IMR-90 (cell line): Measurements from ENCODE around the gene CGRRF1.

Experiments
- BHLHE40 ChIP-seq: fragments of 150-350 bp; IDR thresholded peaks from 2 replicates; pipeline ENCODE4 v1.6.1; 2016; ENCODE audit warnings: mild to moderate bottlenecking, low read depth, low read length
- CEBPB ChIP-seq: IDR thresholded peaks from 2 replicates; pipeline ENCODE4 v1.6.1; 2012; ENCODE audit warnings: low read depth, low read length, improper control_type of control experiment
- CTCF ChIP-seq: conservative IDR thresholded peaks from 2 replicates; pipeline ENCODE4 v1.5.1; 2012; ENCODE audit warnings: mild to moderate bottlenecking, low read depth, low read length, improper control_type of control experiment
- ELK1 ChIP-seq: fragments of 150-350 bp; IDR thresholded peaks from 2 replicates; pipeline ENCODE4 v1.6.1; 2016; ENCODE audit warnings: low read depth, mild to moderate bottlenecking, low read length, moderate library complexity, borderline replicate concordance
- MAFK ChIP-seq: IDR thresholded peaks from 2 replicates; pipeline ENCODE4 v1.6.1; 2012; ENCODE audit warnings: low read depth, low read length, improper control_type of control experiment
- MAZ ChIP-seq: IDR thresholded peaks from 2 replicates; pipeline ENCODE4 v1.6.1; 2012; ENCODE audit warnings: low read depth, mild to moderate bottlenecking, low read length, improper control_type of control experiment, moderate library complexity, borderline replicate concordance
- MXI1 ChIP-seq: IDR thresholded peaks from 2 replicates; pipeline ENCODE4 v1.6.1; 2012; ENCODE audit warnings: low read depth, mild to moderate bottlenecking, low read length, moderate library complexity, borderline replicate concordance
- NFE2L2 ChIP-seq: fragments of 150-350 bp; IDR thresholded peaks from 2 replicates; pipeline ENCODE4 v1.6.1; 2016; ENCODE audit warnings: low read depth, mild to moderate bottlenecking, low read length
- POLR2A ChIP-seq: IDR thresholded peaks from 2 replicates; pipeline ENCODE4 v1.6.1; 2012; ENCODE audit warnings: mild to moderate bottlenecking, low read depth, low read length
- RAD21 ChIP-seq: IDR thresholded peaks from 2 replicates; pipeline ENCODE4 v1.6.1; 2012; ENCODE audit warnings: low read length, improper control_type of control experiment
- RCOR1 ChIP-seq: IDR thresholded peaks from 2 replicates; pipeline ENCODE4 v1.6.1; 2012; ENCODE audit warnings: mild to moderate bottlenecking, low read length, improper control_type of control experiment; ENCODE audit not compliant: insufficient replicate concordance
- RFX5 ChIP-seq: IDR thresholded peaks from 2 replicates; pipeline ENCODE4 v1.8.0; 2012; ENCODE audit warnings: low read depth, mild to moderate bottlenecking, low read length, moderate library complexity
- SMC3 ChIP-seq: fragments of 150-350 bp; IDR thresholded peaks from 2 replicates; pipeline ENCODE4 v1.6.1; 2016; ENCODE audit warnings: low read depth, mild to moderate bottlenecking, antibody characterized with exemption, low read length, moderate library complexity
- USF2 ChIP-seq: fragments of 150-350 bp; IDR thresholded peaks from 2 replicates; pipeline ENCODE4 v1.6.1; 2017; ENCODE audit warnings: mild to moderate bottlenecking, antibody characterized with exemption, low read length, low read depth

GRCh38 chr14:54529811-54530210 is 20.1 kb downstream of the CGRRF1 start:
- TF ChIP-seq CTCF, result no peak
- no peak for TF ChIP-seq MXI1
- TF ChIP-seq USF2, result no peak
- TF ChIP-seq SMC3, result no peak
- no peak for TF ChIP-seq RCOR1
- TF ChIP-seq RAD21, result no peak
- TF ChIP-seq CEBPB, result no peak
- no peak for TF ChIP-seq BHLHE40
- TF ChIP-seq RFX5, result no peak
- no peak for TF ChIP-seq MAZ
- no peak for TF ChIP-seq POLR2A
- no peak for TF ChIP-seq ELK1
- TF ChIP-seq MAFK, result no peak
- TF ChIP-seq NFE2L2, result no peak
